Adipocyte (in vitro differentiated cells): ENCODE results near the gene ADSS1.
"Not testable (repeated sequence)": the region's sequence is repeated elsewhere in the genome, so short reads cannot be mapped to it uniquely, and the experiment has no call there.

Source experiments
- DNase-seq: peaks from one replicate; pipeline ENCODE4 v3.0.0-alpha.2; 2015; ENCODE audit warnings: low read depth
- H3K27me3 ChIP-seq: replicated peaks from 2 replicates; pipeline ENCODE4 v1.7.0; 2013; ENCODE audit warnings: mild to moderate bottlenecking, low read length, moderate library complexity; ENCODE audit not compliant: control insufficient read depth, insufficient read depth
- H3K36me3 ChIP-seq: 2 replicates; pipeline ENCODE4 v1.7.0; 2013; ENCODE audit warnings: low read length, mild to moderate bottlenecking, moderate library complexity; ENCODE audit not compliant: control insufficient read depth, insufficient read depth, severe bottlenecking
- H3K4me1 ChIP-seq: 2 replicates; pipeline ENCODE4 v1.7.0; 2013; ENCODE audit warnings: mild to moderate bottlenecking, low read length, moderate library complexity; ENCODE audit not compliant: control insufficient read depth, insufficient read depth
- H3K4me3 ChIP-seq: 2 replicates; pipeline ENCODE4 v1.7.0; 2013; ENCODE audit warnings: mild to moderate bottlenecking, low read length, moderate library complexity
- H3K9ac ChIP-seq: 2 replicates; pipeline ENCODE4 v1.7.0; 2013; ENCODE audit warnings: mild to moderate bottlenecking, low read length, moderate library complexity
- H3K9me3 ChIP-seq: 2 replicates; pipeline ENCODE4 v1.7.0; 2013; ENCODE audit warnings: mild to moderate bottlenecking, low read length, moderate library complexity; ENCODE audit not compliant: control insufficient read depth

ADSS1 gene

GRCh38 chr14:104750753-104751057 is 26.7 kb downstream of the ADSS1 start:
- H3K4me1 ChIP-seq: peaks cover 55% of the 10 kb centered on the region
- DNase-seq, H3K27me3 ChIP-seq, H3K4me3 ChIP-seq, H3K9me3 ChIP-seq, H3K9ac ChIP-seq, H3K36me3 ChIP-seq: not testable (repeated sequence)

- peak overlapping the region; percentile 96 for H3K4me3 ChIP-seq
- H3K9me3 ChIP-seq: no peaks in the 10 kb centered on the region
- peaks cover 44% of the 10 kb centered on the region for H3K4me1 ChIP-seq
- no peak for DNase-seq
- peak overlapping the region; percentile 60 for H3K9ac ChIP-seq
- no peaks in the 10 kb centered on the region for H3K27me3 ChIP-seq
- H3K36me3 ChIP-seq: peaks cover 10% of the 10 kb centered on the region
These were observed 27.8 kb downstream of the ADSS1 start for GRCh38 chr14:104751539-104752422.

- Histone ChIP-seq H3K9ac (peak overlapping the region; percentile 60), H3K36me3 (peaks cover 16% of the 10 kb centered on the region), H3K4me1 (peaks cover 38% of the 10 kb centered on the region), H3K9me3 (no peaks in the 10 kb centered on the region), H3K4me3 (peak overlapping the region; percentile 96), H3K27me3 (no peaks in the 10 kb centered on the region)
- no peak for DNase-seq
These were observed 28.4 kb downstream of the ADSS1 start for GRCh38 chr14:104752423-104752734.

- H3K27me3 ChIP-seq: no peaks in the 10 kb centered on the region
- peak within 1 kb of the TSS; percentile 98 for H3K9ac ChIP-seq
- H3K4me1 ChIP-seq: peaks cover 38% of the 10 kb centered on the region
- DNase-seq: peak; percentile 100
- H3K4me3 ChIP-seq: peak within 1 kb of the TSS; percentile 96
- no peaks in the 10 kb centered on the region for H3K9me3 ChIP-seq
- peaks cover 21% of the 10 kb centered on the region for H3K36me3 ChIP-seq
These were observed 28.9 kb downstream of the ADSS1 start, which contains the start of gene SIVA1 for GRCh38 chr14:104752735-104753527. TSS of gene SIVA1 (plus strand) at chr14:104753147. CDS start at chr14:104753202, 55 bp downstream.

- H3K4me1 ChIP-seq: peaks cover 38% of the 10 kb centered on the region
- H3K9me3 ChIP-seq: no peaks in the 10 kb centered on the region
- H3K9ac ChIP-seq: peak overlapping the region; percentile 98
- H3K27me3 ChIP-seq: no peaks in the 10 kb centered on the region
- peak overlapping the region; percentile 96 for H3K4me3 ChIP-seq
- H3K36me3 ChIP-seq: peaks cover 28% of the 10 kb centered on the region
- peak; percentile 53 for DNase-seq
These were observed 29.6 kb downstream of the ADSS1 start for GRCh38 chr14:104753528-104754212.

GRCh38 chr14:104754213-104754851 is 30.3 kb downstream of the ADSS1 start:
- Histone ChIP-seq H3K4me3 (peak overlapping the region; percentile 96), H3K36me3 (peaks cover 35% of the 10 kb centered on the region), H3K9ac (peak overlapping the region; percentile 98), H3K9me3 (no peaks in the 10 kb centered on the region), H3K4me1 (peaks cover 31% of the 10 kb centered on the region), H3K27me3 (no peaks in the 10 kb centered on the region)
- no peak for DNase-seq

- Histone ChIP-seq H3K9ac (no peak overlapping the region), H3K4me3 (no peak overlapping the region), H3K9me3 (no peaks in the 10 kb centered on the region), H3K27me3 (no peaks in the 10 kb centered on the region), H3K4me1 (peaks cover 19% of the 10 kb centered on the region), H3K36me3 (peaks cover 42% of the 10 kb centered on the region)
- DNase-seq: no peak
These were observed 31.6 kb downstream of the ADSS1 start for GRCh38 chr14:104755621-104756020.

- no peak for DNase-seq
- H3K36me3 ChIP-seq: peaks cover 42% of the 10 kb centered on the region
- H3K4me1 ChIP-seq: peaks cover 19% of the 10 kb centered on the region
- no peaks in the 10 kb centered on the region for H3K27me3 ChIP-seq
- no peaks in the 10 kb centered on the region for H3K9me3 ChIP-seq
- no peak overlapping the region for H3K9ac ChIP-seq
- H3K4me3 ChIP-seq: no peak overlapping the region
These were observed 32.6 kb downstream of the ADSS1 start for GRCh38 chr14:104756477-104757237.

GRCh38 chr14:104757238-104757585 is 33.2 kb downstream of the ADSS1 start:
- Histone ChIP-seq H3K27me3 (no peaks in the 10 kb centered on the region), H3K36me3 (peaks cover 42% of the 10 kb centered on the region), H3K9ac (no peak overlapping the region), H3K4me3 (no peak overlapping the region), H3K4me1 (peaks cover 16% of the 10 kb centered on the region), H3K9me3 (no peaks in the 10 kb centered on the region)
- no peak for DNase-seq

- Histone ChIP-seq H3K9me3 (no peaks in the 10 kb centered on the region), H3K27me3 (no peaks in the 10 kb centered on the region), H3K4me3 (no peak overlapping the region), H3K4me1 (peaks cover 15% of the 10 kb centered on the region), H3K36me3 (peaks cover 42% of the 10 kb centered on the region), H3K9ac (no peak overlapping the region)
- DNase-seq: no peak
These were observed 33.8 kb downstream of the ADSS1 start for GRCh38 chr14:104757681-104758392.
